Measurements from ENCODE around the gene MBIP. TPM values are rescaled to one million over a fixed set of nuclear protein-coding genes. Genes with fewer than 3 reads are reported as not detected.

MBIP gene
- total RNA-seq, 1 experiment from 2014 or later = 19.1 TPM

DNA sequence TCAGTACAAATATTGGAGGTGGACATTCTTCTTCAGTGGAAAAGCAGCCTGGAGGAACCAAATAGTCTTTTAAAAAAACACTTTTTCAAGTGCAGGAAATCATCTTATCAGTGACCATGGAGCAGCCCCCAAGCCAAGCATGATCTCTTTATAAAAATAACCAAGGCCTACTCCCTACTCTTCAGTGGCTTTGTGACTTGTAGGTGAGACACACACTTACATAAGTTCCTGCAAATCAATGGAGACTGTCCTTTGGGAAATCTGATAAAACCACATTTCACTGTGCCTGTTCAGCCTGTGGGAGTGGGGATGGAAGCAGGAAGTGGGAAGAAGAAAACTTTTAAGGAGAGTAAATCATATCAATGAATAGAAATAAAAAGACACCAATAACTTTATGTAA is 56.3 kb downstream of the MBIP start:
- ATAC-seq = no peak
- ChIA-PET RAD21 (ENCODE audit: low non-redundant PET in 1 of 2, low total read pairs in 2 of 2, uncharacterized antibody in 2 of 2, unreplicated experiment in 2 of 2) (no interaction called here), POLR2A (no interaction called here), CTCF (no interaction called here)
- H3K4me1 ChIP-seq (ENCODE audit: control insufficient read depth in 1 of 2, insufficient read depth in 2 of 2, low read length in 2 of 2) = no peaks in the 10 kb centered on the region
- H3K9ac ChIP-seq (ENCODE audit: low read length) = no peak overlapping the region
- no peak for DNase-seq (ENCODE audit: low read depth, low spot score)
- H3K9me3 ChIP-seq (ENCODE audit: control insufficient read depth in 1 of 2, insufficient read depth in 1 of 2, low read depth in 1 of 2, low read length in 2 of 2) = no peaks in the 10 kb centered on the region
- no peak overlapping the region for H2AFZ ChIP-seq (ENCODE audit: low read depth, low read length, poor library complexity, severe bottlenecking)
- H3K36me3 ChIP-seq (ENCODE audit: control insufficient read depth in 1 of 2, insufficient read depth in 2 of 2, low read length in 2 of 2) = no peaks in the 10 kb centered on the region
- no peaks in the 10 kb centered on the region for H3K9me2 ChIP-seq (ENCODE audit: insufficient read depth)
- no peaks in the 10 kb centered on the region for H4K20me1 ChIP-seq (ENCODE audit: insufficient read depth)
- H3K4me2 ChIP-seq (ENCODE audit: low read length) = no peak overlapping the region
- no peak overlapping the region for H3K27ac ChIP-seq (ENCODE audit: low read depth, low read length)
- TF ChIP-seq YY1 (IDR thresholded peaks at IDR 0.05; ENCODE audit: extremely low read depth, insufficient replicate concordance, low read depth, low read length) (no peak), EZH2phosphoT487 (IDR thresholded peaks at IDR 0.05; ENCODE audit: borderline replicate concordance) (no peak), ELF1 (IDR thresholded peaks at IDR 0.05; ENCODE audit: borderline replicate concordance, low read depth) (no peak), POLR2AphosphoS5 (IDR thresholded peaks at IDR 0.05; ENCODE audit: low read depth, low read length) (no peak), SP1 (IDR thresholded peaks at IDR 0.05; ENCODE audit: low read depth) (no peak), EGR1 (IDR thresholded peaks at IDR 0.05; ENCODE audit: low read depth) (no peak), SRF (IDR thresholded peaks at IDR 0.05; ENCODE audit: low read depth) (no peak), RAD21 (IDR thresholded peaks at IDR 0.05; ENCODE audit: low read depth) (no peak), TCF7L2 (IDR thresholded peaks at IDR 0.05; ENCODE audit: borderline replicate concordance, extremely low read depth, insufficient read depth, insufficient read length) (no peak), ZNF274 (IDR thresholded peaks at IDR 0.05; ENCODE audit: low read depth, low read length) (no peak), EZH2 (IDR thresholded peaks at IDR 0.05) (no peak), ZFX (IDR thresholded peaks at IDR 0.05) (no peak), JUND (IDR thresholded peaks at IDR 0.05) (no peak), SIN3A (IDR thresholded peaks at IDR 0.05; ENCODE audit: low read depth) (no peak), ZBTB33 (IDR thresholded peaks at IDR 0.05; ENCODE audit: extremely low read depth, insufficient replicate concordance, low read length) (no peak)
- TF ChIP-seq, protein P1, sequence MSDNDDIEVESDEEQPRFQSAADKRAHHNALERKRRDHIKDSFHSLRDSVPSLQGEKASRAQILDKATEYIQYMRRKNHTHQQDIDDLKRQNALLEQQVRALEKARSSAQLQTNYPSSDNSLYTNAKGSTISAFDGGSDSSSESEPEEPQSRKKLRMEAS (IDR thresholded peaks at IDR 0.05) = no peak
- TF ChIP-seq, protein P2, sequence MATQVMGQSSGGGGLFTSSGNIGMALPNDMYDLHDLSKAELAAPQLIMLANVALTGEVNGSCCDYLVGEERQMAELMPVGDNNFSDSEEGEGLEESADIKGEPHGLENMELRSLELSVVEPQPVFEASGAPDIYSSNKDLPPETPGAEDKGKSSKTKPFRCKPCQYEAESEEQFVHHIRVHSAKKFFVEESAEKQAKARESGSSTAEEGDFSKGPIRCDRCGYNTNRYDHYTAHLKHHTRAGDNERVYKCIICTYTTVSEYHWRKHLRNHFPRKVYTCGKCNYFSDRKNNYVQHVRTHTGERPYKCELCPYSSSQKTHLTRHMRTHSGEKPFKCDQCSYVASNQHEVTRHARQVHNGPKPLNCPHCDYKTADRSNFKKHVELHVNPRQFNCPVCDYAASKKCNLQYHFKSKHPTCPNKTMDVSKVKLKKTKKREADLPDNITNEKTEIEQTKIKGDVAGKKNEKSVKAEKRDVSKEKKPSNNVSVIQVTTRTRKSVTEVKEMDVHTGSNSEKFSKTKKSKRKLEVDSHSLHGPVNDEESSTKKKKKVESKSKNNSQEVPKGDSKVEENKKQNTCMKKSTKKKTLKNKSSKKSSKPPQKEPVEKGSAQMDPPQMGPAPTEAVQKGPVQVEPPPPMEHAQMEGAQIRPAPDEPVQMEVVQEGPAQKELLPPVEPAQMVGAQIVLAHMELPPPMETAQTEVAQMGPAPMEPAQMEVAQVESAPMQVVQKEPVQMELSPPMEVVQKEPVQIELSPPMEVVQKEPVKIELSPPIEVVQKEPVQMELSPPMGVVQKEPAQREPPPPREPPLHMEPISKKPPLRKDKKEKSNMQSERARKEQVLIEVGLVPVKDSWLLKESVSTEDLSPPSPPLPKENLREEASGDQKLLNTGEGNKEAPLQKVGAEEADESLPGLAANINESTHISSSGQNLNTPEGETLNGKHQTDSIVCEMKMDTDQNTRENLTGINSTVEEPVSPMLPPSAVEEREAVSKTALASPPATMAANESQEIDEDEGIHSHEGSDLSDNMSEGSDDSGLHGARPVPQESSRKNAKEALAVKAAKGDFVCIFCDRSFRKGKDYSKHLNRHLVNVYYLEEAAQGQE (IDR thresholded peaks at IDR 0.05; ENCODE audit: low read depth) = no peak
- no peak overlapping the region for H3K4me3 ChIP-seq (replicated peaks in 1 of 2; ENCODE audit: low read depth in 1 of 2, low read length in 2 of 2)
- H3K27me3 ChIP-seq (ENCODE audit: insufficient read depth, low read length) = no peaks in the 10 kb centered on the region
- BruUV-seq (replicated peaks) = no TSS peak
- H3K79me2 ChIP-seq (ENCODE audit: insufficient read depth, low read length) = no peaks in the 10 kb centered on the region
- intact Hi-C loops (cut with micrococcal nuclease) = no loop called here
